Astrocyte of the spinal cord (primary cell): Measurements from ENCODE around the gene QRICH2.

ENCODE experiments used
- DNase-seq: peaks from one replicate; pipeline ENCODE4 v3.0.0; 2011; ENCODE audit warnings: low read depth, low spot score
- H3K4me3 ChIP-seq: 2 replicates; pipeline ENCODE4 v1.5.1; 2011; ENCODE audit warnings: low read depth, mild to moderate bottlenecking, low read length, moderate library complexity
- CTCF ChIP-seq: IDR thresholded peaks from 2 replicates; pipeline ENCODE4 v1.5.1; 2012; ENCODE audit warnings: low read depth, mild to moderate bottlenecking, low read length, inconsistent platforms
- in situ Hi-C: cut with HindIII; loops from 2 replicates; pipeline ENCODE4 v1.10.0; 2017; ENCODE audit warnings: low sequenced_read_pairs

QRICH2 gene

GRCh38 chr17:76331083-76331482, 23.0 kb upstream of the QRICH2 start:
- TF ChIP-seq CTCF, result no peak
- no peak overlapping the region for H3K4me3 ChIP-seq
- in situ Hi-C loops, result no loop called here
- DNase-seq, result no peak

GRCh38 chr17:76329664-76330063, 21.6 kb upstream of the QRICH2 start:
- no peak for TF ChIP-seq CTCF
- in situ Hi-C loops, result no loop called here
- H3K4me3 ChIP-seq, result no peak overlapping the region
- DNase-seq, result no peak

- no peak for DNase-seq
- in situ Hi-C loops, result no loop called here
- TF ChIP-seq CTCF, result no peak
- no peak overlapping the region for H3K4me3 ChIP-seq
Observed at GRCh38 chr17:76327696-76328095, 19.6 kb upstream of the QRICH2 start.

- DNase-seq, result no peak
- no peak overlapping the region for H3K4me3 ChIP-seq
- TF ChIP-seq CTCF, result no peak
- in situ Hi-C loops, result no loop called here
Observed at GRCh38 chr17:76326306-76326705, 18.2 kb upstream of the QRICH2 start.

- in situ Hi-C loops, result no loop called here
- TF ChIP-seq CTCF, result no peak
- no peak for DNase-seq
- H3K4me3 ChIP-seq, result no peak overlapping the region
Observed at GRCh38 chr17:76318586-76318985, 10.5 kb upstream of the QRICH2 start.

GRCh38 chr17:76317535-76317934, 9.5 kb upstream of the QRICH2 start:
- TF ChIP-seq CTCF, result no peak
- DNase-seq, result no peak
- no peak overlapping the region for H3K4me3 ChIP-seq
- in situ Hi-C loops, result no loop called here
